HuH-7.5 (cell line): ENCODE data around the gene R3HDM1.
"Not testable (repeated sequence)": the region's sequence is repeated elsewhere in the genome, so short reads cannot be mapped to it uniquely, and the experiment has no call there.

Source experiments
- DNase-seq: peaks from one replicate; pipeline ENCODE4 v3.0.0; 2011; ENCODE audit warnings: low spot score

The R3HDM1 gene

GRCh38 chr2:135531231-135532197 lies at the start of gene R3HDM1:
R3HDM1 (plus strand) TSS chr2:135531484; CDS start chr2:135604846, 73,362 bp downstream.
- peak; percentile 86 for DNase-seq

DNA sequence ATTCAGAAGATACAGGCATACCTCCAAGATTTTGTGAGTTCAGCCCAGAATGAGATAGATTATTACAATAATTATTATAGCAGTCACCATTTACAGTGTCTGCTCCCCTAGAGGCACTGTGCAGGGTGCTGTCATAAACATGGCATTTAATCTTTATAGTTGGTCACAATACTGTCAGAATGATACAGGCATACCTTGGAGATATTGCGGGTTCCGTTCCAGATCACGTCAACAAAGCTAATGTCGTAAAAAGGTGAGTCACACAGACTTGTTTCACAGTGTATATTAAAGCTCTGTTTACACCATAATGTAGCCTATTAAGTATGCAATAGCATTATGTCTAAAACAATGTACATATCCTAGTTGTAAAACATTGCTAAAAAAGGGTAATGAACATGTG lies 45.8 kb upstream of the R3HDM1 start:
- no peak for DNase-seq

GRCh38 chr2:135490376-135490775 lies 40.9 kb upstream of the R3HDM1 start:
- DNase-seq = no peak

GRCh38 chr2:135494503-135494902 lies 36.8 kb upstream of the R3HDM1 start:
- no peak for DNase-seq

DNA sequence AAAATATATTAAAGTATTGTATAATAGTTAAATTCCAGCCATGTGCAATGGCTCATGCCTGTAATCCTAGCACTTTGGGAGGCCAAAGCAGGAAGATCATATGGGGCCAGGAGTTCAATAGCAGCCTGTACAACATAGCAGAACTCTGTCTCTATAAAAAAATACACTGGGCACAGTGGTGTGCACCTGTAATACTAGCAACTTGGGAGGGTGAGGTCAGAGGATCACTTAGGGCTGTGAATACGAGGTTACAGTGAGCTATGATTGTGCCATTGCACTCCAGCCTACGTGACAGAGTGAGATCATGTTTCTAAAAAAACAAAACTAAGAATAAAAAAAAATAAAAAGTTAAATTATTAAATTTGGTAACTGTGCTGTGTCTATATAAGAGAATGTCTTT lies 36.4 kb upstream of the R3HDM1 start:
- DNase-seq = no peak

DNA sequence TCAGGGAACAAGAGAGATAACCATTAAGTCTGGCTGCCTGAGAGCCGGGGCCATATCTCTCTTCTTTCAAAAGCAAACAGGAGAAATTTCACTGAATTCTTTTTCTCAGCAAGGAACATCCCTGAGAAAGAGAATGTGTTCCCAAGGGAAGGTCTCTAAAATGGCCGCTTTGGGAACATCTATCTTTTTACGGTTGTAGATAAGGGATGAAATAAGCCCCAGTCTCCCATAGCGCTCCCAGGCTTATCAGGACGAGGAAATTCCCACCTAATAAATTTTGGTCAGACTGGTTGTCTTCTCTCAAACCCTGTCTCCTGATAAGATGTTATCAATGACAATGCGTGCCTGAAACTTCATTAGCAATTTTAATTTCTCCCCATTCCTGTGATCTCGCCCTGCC lies 32.7 kb upstream of the R3HDM1 start:
- not testable (repeated sequence) for DNase-seq

DNA sequence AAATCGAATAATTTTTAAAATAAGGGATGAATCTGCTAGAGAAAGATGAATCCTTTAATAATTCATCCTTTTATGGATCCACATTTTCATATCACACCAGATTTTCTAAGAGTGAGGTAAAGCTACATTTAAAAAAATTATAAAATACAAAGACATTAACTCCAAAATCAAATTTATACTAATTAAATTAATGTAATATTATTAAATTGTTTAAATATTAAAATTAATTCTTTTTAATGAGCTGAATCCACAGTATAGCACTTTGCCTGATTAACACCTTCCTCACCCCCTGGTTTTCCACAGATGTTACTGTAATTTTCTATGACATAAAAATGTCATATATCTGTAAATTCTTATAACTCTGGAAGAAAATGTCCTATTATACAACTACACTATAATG lies 26.5 kb upstream of the R3HDM1 start:
- no peak for DNase-seq

- DNase-seq = no peak
Observed at GRCh38 chr2:135510577-135510976, 20.7 kb upstream of the R3HDM1 start.

GRCh38 chr2:135512099-135512498 lies 19.2 kb upstream of the R3HDM1 start:
- no peak for DNase-seq

- DNase-seq = no peak
Observed at GRCh38 chr2:135525786-135526185, 5.5 kb upstream of the R3HDM1 start.

DNA sequence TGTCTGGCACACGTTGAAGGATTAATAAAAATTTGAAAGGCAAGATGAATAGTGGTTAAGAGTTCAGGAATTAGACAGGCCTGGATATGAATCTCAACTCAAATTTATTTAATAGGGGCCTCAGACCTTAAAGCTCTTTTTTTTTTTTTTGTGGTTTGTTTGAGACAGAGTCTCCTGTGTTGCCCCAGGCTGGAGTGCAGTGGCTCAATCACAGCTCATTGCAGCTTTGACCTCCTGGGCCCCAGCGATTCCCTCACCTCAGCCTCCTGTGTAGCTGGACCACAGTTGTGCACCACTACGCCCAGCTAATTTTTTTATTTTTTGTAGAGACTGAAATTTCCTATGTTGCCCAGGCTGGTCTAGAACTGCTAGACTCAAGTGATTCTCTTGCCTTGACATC lies 3.3 kb upstream of the R3HDM1 start:
- DNase-seq = no peak

- peak; percentile 82 for DNase-seq
Observed at GRCh38 chr2:135530313-135531230, 712 bp upstream of the R3HDM1 start, which contains the start of gene ZRANB3. ZRANB3 (minus strand) TSS chr2:135531218.

DNA sequence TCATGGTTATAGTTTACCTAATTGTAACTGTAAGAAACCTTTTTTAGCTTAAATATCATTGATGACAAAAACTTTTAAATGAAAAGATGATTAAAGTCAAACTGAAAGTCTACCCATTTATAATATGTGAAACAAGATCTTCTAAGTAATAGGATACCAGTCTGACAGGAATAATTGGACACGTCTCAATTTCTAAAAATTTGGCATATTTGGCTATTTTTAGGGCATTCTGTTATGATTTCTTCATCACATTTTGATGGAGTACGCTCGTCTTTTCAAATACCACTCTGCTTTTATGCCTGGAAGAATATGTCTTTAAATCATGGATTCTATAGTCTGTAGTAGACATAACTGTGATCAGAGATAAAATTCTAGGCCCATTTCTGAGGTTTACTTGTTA lies 1.3 kb downstream of the R3HDM1 start:
- no peak for DNase-seq

GRCh38 chr2:135533545-135533944 lies 2.3 kb downstream of the R3HDM1 start:
- DNase-seq = not testable (repeated sequence)

DNA sequence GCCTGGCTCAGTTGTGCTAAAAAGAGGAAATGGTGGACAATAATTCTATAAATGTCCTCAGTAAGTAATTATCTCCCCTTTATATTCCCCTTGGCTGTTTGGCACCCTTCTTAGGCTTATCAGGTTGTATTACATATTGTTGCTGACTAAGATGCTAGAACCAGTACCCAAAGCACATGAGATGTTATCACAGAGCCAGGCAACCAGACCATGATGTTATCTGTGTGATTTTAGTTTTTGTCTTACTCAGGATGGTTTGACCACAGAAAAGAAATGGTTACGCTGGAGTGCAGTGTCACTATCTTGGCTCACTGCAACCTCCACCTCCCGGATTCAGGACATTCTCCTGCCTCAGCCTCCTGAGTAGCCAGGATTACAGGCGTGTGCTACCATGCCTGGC lies 15.2 kb downstream of the R3HDM1 start:
- DNase-seq = no peak

DNA sequence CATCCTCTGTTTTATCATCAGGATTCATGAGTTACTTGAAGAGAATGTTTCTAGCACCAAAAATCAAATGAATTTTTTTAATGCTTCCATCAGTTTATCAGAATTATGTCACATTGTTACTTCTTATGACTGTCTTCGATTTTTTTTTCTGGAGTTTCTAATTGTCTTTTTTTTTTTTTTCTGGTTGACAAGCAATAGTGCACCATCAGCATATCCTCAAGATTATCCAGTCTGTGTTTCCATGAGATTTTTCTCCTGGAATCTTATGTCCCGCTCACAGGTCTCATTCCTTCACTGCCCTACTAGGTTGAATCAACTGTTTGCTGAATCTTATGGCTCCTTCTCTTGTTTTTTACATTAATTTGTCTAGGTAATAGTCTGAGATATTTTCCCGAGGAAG lies 16.0 kb downstream of the R3HDM1 start:
- DNase-seq = no peak

DNA sequence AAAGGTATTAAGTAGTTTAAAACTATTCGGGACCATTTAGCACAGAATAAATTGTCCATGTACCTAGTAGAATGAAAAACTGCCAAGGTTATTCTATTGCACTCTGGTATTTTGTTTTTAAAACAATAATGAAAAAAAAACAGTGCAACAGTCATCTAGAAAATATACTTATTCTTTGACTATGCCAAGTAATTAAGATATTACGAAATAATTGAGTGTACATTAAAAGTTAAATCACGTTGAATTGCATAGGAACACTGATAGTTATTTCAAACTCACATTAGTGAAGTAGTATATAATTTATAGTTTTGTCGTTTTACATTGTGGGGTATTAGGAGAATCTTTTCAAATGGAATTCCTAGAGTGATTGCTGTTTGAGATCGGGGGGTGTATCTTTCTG lies 20.1 kb downstream of the R3HDM1 start:
- DNase-seq = no peak

GRCh38 chr2:135552887-135553286 lies 21.6 kb downstream of the R3HDM1 start:
- no peak for DNase-seq

- DNase-seq = no peak
Observed at GRCh38 chr2:135555311-135555710, 24.0 kb downstream of the R3HDM1 start.

DNA sequence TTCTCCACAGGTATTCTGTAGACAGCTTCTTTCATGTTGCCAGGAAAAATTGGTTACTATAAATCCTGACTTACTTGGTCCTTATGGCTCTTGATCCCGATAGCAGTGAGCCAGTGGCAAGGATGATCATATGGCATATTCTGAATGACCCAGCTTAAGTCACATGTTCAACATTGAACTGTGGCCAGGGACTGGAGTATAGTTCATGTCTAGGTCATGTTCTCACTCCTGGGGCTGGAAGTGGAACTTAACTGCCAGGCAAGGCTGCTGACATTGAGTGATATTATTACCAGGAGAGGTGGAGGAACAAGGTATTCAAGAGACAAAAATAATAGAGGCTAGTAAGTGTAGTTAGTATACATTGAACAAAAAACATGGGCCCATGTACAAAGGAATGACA lies 26.2 kb downstream of the R3HDM1 start:
- no peak for DNase-seq

DNA sequence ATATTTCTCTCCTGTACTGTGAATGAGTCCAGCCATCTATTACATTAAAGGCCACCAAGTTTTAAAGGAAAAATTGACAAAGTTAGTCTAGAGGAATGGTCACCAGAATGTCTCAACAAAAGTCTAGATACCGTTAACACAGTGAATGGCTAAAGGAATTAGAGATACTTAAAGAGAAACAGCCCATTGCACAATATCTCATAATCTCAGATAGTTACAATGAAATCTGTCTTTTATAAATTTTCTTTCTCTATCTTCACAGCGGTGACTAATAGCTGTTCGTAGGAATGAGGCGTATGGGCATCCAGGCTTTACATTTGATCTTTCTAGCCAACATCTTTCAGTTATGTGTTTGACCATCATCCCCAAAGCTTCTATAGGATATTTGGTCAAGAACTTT lies 30.6 kb downstream of the R3HDM1 start:
- no peak for DNase-seq

- DNase-seq = no peak
Observed at GRCh38 chr2:135563793-135564192, 32.5 kb downstream of the R3HDM1 start.

DNA sequence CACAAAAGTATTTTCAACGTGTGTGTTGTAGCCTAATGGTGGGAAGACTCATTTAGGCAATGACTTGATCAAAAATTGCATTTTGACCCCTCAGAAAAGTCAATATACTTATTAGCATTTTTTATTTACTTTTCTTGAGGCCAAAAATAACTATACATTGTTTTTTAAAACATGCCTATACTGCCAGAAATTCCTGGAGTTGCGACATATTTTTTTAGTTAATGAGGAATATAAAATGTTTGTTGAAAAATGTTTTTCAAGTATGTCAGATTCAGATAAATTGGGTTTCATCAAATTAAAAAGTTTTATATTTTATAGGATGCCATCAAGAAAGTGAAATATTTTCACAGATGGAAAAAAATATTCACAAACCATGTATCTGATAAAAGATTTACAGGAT lies 39.6 kb downstream of the R3HDM1 start:
- no peak for DNase-seq
